ENCODE measurements around the gene PRPF6. TPM values are rescaled to one million over a fixed set of nuclear protein-coding genes. Genes with fewer than 3 reads are reported as not detected.
"Not testable (repeated sequence)": the region's sequence is repeated elsewhere in the genome, so short reads cannot be mapped to it uniquely, and the experiment has no call there.

The PRPF6 gene
- total RNA-seq, 2 experiments from 2014 or later = 66.5 to 67.7 TPM

DNA sequence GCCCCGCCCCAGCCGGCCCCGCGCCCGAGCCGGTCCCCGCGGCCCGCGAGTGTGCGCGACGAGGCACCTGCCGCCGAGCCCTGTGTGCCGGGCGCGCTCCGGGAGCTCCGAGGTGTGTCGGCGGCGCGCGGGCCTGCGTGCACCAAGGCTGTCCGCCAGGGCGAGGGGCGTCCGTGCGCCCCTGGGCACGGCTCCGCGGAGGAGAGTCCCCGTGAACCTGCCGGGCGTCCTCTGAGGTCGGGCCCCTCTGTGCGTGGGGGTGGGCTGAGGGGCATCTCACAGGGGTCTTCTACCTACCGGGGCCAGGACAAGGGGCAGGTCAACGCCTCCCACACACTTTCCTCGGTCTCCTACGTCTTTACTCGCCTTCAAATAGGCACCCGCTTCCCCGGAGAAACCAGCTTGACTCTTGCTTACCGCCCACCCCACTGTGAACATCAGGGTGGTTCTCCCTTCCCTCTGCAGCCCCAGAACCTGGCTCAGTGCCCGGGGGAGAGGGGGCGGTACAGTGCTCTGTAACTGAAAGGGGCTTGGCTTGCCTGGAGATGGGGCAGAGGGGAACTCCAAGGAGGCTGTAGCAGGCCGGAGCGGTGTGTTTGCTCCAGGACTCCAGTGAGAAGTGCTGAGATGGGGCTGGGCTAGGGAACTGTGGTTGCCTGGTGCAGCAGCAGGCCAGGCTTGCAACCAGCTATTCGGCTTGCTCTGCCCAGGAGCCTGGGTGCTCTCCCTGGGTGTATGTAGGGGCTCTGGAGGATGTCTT, 1.2 kb upstream of the PRPF6 start, which contains the start of gene SAMD10:
TSS of gene SAMD10 (minus strand) at position 86 of the 760 bp plus-strand sequence. CDS start 175 bp downstream, outside the sequence.
- ChIA-PET CTCF (interaction anchor here (0.6 to 4.5 kb wide), 17 partner anchors 12 to 451 kb away, joined by 3 to 41 read pairs (median 4); partner anchors contain the start of genes ARFRP1, C20orf204, LIME1 and RGS19), POLR2A (interaction anchor here (0.6 to 2.0 kb wide), 6 partner anchors 22 to 459 kb away, joined by 3 to 13 read pairs (median 5); partner anchors contain the start of genes DNAJC5, LKAAEAR1 and PPDPF)

DNA sequence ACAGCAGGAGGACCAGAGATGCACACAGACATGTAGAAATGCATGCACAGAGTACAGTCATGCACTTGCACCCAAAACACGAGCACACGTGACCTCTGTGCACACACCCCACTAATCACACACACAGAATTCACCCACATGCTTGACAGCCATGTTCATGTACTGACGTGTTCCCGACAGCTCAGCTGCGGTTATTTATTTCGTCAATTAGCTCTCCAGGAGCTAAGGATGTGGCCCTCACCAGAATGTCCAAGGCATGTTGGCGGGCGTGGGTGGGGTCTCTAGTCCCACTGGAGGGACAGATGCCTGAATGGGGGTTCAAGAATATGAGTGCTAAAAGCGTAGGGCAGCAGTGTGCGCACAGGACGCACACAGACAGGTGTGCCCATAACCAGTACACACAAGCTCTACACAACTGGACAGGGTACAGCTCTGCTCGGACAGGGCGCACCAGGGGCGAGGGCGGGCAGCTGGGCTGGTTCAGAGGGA, 571 bp upstream of the PRPF6 start:
- POLR2A ChIA-PET = interaction anchor here (0.7 to 2.0 kb wide), 6 partner anchors 23 to 459 kb away, joined by 3 to 13 read pairs (median 5); partner anchors contain the start of genes DNAJC5, LKAAEAR1 and PPDPF
- CTCF ChIA-PET = interaction anchor here (0.9 to 4.5 kb wide), 18 partner anchors 11 to 442 kb away, joined by 3 to 41 read pairs (median 4); partner anchors contain the start of genes ARFRP1, C20orf204, LIME1 and RGS19

- POLR2A ChIA-PET = interaction anchor here (1.0 to 1.3 kb wide), 2 partner anchors 55 to 57 kb away, joined by 3 to 5 read pairs; no protein-coding TSS in a partner anchor
- CTCF ChIA-PET = interaction anchor here (1.1 to 4.5 kb wide), 2 partner anchors 55 to 101 kb away, joined by 3 to 41 read pairs; no protein-coding TSS in a partner anchor
Observed at GRCh38 chr20:63982937-63983336, 2.0 kb downstream of the PRPF6 start.

DNA sequence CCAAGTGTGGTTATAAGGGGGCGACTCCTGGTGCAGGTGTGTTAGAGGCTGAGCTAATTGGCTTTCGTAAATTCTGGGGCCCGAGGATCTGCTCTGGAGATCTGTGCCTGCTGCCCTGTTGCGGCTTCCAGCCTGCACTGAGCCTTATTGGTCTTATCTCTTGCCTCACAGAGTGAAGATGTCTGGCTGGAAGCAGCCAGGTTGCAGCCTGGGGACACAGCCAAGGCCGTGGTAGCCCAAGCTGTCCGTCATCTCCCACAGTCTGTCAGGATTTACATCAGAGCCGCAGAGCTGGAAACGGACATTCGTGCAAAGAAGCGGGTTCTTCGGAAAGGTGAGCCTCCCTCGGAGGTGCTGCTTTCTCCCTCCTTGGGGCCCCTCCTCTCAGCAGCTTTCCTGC, 20.0 kb downstream of the PRPF6 start:
- POLR2A ChIA-PET = no interaction called here
- CTCF ChIA-PET = interaction anchor here (0.6 kb wide), 1 partner anchor 17 kb away, joined by 3 read pairs; no protein-coding TSS in a partner anchor

DNA sequence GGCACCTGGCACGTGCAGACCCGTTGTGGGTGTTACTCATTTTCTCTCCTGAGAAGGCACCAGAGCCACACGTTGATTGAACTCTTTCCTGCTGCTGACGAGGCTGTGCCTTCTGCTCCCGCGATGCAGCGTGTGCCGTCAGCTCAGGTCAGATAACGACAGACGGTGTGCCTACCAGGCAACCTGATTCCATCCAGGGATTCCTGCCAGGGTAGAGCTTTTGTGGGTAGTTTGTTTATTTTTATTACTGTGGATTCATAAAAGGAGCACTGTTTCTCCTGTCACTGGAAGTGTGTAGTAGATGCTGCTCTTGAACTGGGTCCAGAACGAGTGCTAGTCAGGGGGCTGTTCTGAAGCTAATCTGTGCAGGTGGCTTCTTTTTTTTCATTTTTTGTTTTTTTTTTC, 20.7 kb downstream of the PRPF6 start:
- POLR2A ChIA-PET = no interaction called here
- CTCF ChIA-PET = no interaction called here

DNA sequence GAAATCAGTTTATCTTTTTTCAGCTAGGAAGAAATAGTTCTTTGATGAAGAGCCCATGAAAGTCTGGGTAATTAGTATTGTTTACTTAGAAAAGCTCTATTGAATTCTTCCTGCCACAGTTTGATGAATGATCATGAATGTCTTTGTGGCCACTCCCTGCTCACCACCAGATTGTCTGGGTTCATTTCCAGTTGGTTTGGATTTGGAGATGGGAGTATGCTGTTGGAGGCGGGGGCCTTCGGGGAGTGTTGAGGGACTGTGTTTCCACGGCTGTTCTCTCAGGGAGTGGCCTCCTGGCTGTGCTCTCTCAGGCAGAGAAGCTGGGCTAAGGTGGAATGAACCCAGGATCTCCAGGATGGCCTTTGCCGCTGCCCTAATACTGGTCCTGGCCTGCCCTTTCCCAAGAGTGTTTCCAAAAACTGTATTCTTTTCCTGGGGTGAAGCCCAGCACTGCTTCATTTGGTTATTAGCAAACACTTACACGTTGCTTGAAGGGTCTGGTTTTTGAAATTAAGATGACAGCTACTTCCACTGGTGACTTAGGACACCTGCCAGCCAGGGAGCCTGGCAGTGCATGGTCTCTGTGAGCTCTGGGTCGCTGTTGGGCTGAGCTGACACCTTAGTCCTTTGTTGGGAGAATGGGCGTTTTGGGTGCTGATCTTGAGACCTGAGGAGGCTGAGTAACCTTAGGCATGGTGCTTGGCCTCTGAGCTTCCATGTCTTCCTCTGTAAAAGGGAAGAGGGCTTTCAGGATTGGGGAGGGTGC, 23.2 kb downstream of the PRPF6 start:
- ChIA-PET CTCF (no interaction called here), POLR2A (interaction anchor here (0.5 kb wide), 1 partner anchor 10 kb away, joined by 3 read pairs; no protein-coding TSS in a partner anchor)

GRCh38 chr20:64005394-64005793, 24.5 kb downstream of the PRPF6 start:
- POLR2A ChIA-PET = no interaction called here
- CTCF ChIA-PET = no interaction called here

DNA sequence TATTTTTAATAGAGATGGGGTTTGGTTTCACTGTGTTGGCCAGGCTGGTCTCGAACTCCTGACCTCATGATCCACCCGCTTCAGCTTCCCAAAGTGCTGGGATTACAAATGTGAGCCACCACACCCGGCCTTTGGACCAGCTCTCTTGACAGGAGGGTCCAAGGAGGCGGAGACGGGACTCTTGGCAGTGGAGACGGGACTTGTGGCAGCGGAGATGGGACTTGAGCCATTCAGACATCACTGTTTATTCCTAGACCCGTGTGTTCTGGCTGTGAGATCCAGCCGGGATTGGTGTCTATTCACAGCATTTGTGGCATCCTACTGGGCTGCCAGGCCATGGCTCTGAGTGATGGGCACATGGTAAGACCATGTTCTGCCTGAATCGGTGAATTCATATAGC, 25.6 kb downstream of the PRPF6 start:
- ChIA-PET CTCF (interaction anchor here (1.2 kb wide), 1 partner anchor 11 kb away, joined by 3 read pairs; no protein-coding TSS in a partner anchor), POLR2A (no interaction called here)

- ChIA-PET POLR2A (no interaction called here), CTCF (interaction anchor here (1.2 kb wide), 1 partner anchor 10 kb away, joined by 3 read pairs; no protein-coding TSS in a partner anchor)
Observed at GRCh38 chr20:64006902-64007301, 26.0 kb downstream of the PRPF6 start.

- ChIA-PET CTCF (interaction anchor here (0.8 to 1.9 kb wide), 3 partner anchors 14 to 30 kb away, joined by 3 to 5 read pairs (median 4); partner anchors contain the start of gene PRPF6), POLR2A (no interaction called here)
Observed at GRCh38 chr20:64009811-64010387, 29.0 kb downstream of the PRPF6 start.

DNA sequence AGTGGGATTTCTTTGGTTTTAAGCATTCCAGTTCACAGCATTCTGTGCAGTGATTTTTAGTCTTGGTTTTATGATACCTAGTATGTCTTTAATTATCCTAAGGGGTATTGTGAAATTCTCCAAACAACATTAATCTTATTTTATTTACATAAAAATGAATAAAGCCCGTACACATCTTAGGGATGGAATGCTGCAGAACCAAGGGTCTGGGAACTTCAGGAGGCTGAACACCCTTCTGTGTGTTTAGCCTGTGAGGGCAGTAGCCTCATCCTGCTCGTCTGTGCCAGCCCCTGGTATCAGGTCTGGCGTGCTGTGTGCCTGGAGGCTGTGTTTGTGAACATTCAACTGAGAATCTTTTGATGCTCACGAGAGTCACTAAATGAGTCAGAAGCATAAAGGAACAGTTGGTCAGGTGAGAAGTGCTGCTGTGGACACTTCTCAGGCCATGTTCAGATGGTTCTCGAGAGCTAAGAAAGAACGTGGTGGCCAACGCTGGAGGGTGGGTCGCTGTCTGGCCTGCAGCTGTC, 29.8 kb downstream of the PRPF6 start:
- CTCF ChIA-PET = interaction anchor here (0.8 to 1.9 kb wide), 3 partner anchors 15 to 30 kb away, joined by 3 to 5 read pairs (median 4); partner anchors contain the start of gene PRPF6
- POLR2A ChIA-PET = no interaction called here

GRCh38 chr20:64011366-64011779, 30.4 kb downstream of the PRPF6 start:
- ChIA-PET POLR2A (no interaction called here), CTCF (no interaction called here)

GRCh38 chr20:64012385-64013154, 31.6 kb downstream of the PRPF6 start:
- POLR2A ChIA-PET = interaction anchor here (0.7 kb wide), 1 partner anchor 110 kb away, joined by 5 read pairs; no protein-coding TSS in a partner anchor
- CTCF ChIA-PET = not testable (repeated sequence)

GRCh38 chr20:64015635-64016034, 34.7 kb downstream of the PRPF6 start:
- POLR2A ChIA-PET = no interaction called here
- CTCF ChIA-PET = no interaction called here

GRCh38 chr20:64021124-64021975, 40.4 kb downstream of the PRPF6 start:
- CTCF ChIA-PET = no interaction called here
- POLR2A ChIA-PET = no interaction called here

GRCh38 chr20:64022671-64023360, 41.9 kb downstream of the PRPF6 start:
- ChIA-PET POLR2A (no interaction called here), CTCF (no interaction called here)

Data from activated CD8-positive, alpha-beta memory T cell treated with anti-CD3 and anti-CD28 coated beads for 36 hours (primary cell).